Posterior vena cava (tissue), 2 donors: ENCODE data around the gene PASD1. TPM values are rescaled to one million over a fixed set of nuclear protein-coding genes. Genes with fewer than 3 reads are reported as not detected.
"Not testable (repeated sequence)": the region's sequence is repeated elsewhere in the genome, so short reads cannot be mapped to it uniquely, and the experiment has no call there.

Experiments
- DNase-seq: peaks from one replicate; pipeline ENCODE4 v3.0.0-alpha.2; 2020; ENCODE audit warnings: low spot score
- intact Hi-C, 2 donors: fragments of 100-400 bp; cut with DNase I; formaldehyde crosslinking; loops; one replicate each; pipeline versions ENCODE4 v1.14.1 to v1.14.2; 2022 to 2023
- total RNA-seq, 2 donors: library from RNA; stranded (reverse); fragmentation: NEBNext Ultra II Directional; extraction: Animal tissue kit (Norgen Biotek cat#: 25700); gene quantifications; one replicate each; pipeline ENCODE4 v1.2.1, GENCODE V29; 2021
- donor health status: DM: yes; HTN: yes; CAD: no.
- donor health status: DM: yes; HTN: yes; CAD: no.

Gene PASD1
- total RNA-seq, 2 donors from 2014 or later: not detected

- intact Hi-C loops: no loop called here
- no peak for DNase-seq
Observed at GRCh38 chrX:151604931-151605330, 41.5 kb downstream of the PASD1 start.

GRCh38 chrX:151609222-151609621 is 45.7 kb downstream of the PASD1 start:
- intact Hi-C loops: no loop called here
- DNase-seq: no peak

- intact Hi-C loops: no loop called here
- DNase-seq: no peak
Observed at GRCh38 chrX:151621422-151621821, 57.9 kb downstream of the PASD1 start.

DNA sequence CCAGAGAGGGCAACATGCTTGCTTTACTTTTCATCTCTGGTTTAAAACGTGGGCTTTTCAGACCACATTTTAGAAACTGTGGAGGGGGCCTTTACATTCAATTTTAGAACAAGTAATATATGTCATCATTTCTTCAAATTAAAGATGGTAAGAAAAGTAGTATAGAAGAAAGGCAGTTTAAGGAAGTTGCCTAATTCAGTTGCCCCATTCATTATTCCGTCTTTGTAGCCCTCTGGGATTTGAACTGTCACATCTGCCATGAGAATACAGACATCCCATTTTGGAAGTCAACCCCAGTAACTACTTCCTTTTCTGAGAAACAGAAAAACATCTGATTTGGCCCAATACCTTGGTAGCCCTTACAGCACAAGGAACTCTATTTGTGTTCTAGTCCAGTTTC is 61.2 kb downstream of the PASD1 start:
- intact Hi-C loops: no loop called here
- DNase-seq: no peak

DNA sequence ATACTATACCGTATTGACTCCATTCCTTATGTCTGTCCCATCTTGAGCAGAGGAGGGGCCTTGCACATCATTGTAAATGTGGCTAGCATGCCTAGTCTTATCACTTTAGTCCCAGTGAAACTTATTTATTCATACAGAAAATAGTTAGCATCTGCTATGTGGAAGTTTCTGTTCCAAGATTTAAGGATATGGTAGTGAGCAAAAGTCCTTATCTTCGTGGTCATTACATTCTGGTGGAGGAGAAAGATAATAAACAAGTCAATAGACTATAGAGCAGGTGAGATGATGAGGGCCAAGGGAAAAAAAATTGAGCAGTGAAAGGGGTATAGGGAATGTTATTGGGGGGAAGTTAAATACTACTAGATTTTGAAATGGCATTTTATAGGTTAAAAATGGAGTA is 68.3 kb downstream of the PASD1 start:
- DNase-seq: no peak
- intact Hi-C loops: no loop called here

GRCh38 chrX:151633157-151633556 is 69.7 kb downstream of the PASD1 start:
- intact Hi-C loops: no loop called here
- DNase-seq: no peak

- no peak for DNase-seq
- intact Hi-C loops: no loop called here
Observed at GRCh38 chrX:151634937-151635336, 71.5 kb downstream of the PASD1 start.

DNA sequence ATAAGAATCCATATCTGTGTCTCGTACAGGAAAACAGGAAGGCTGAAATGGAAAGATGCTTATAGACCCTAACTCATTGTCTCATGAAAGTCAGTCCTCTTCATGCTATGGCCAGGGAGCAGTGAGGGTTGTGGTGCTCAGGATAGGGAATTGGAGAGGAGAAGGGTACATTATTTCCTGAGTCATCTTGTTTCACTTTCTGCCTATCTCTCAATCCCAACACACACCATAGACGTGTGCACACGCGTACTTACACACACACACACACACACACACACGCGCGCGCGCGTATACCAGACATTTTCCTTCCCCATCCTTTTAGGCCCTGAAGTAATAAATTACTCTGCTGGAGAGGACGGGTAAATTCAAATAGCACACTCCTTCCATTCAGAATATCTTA is 78.1 kb downstream of the PASD1 start:
- DNase-seq: no peak
- intact Hi-C loops: no loop called here

- DNase-seq: no peak
- intact Hi-C loops: no loop called here
Observed at GRCh38 chrX:151675121-151675746, 111.8 kb downstream of the PASD1 start.

DNA sequence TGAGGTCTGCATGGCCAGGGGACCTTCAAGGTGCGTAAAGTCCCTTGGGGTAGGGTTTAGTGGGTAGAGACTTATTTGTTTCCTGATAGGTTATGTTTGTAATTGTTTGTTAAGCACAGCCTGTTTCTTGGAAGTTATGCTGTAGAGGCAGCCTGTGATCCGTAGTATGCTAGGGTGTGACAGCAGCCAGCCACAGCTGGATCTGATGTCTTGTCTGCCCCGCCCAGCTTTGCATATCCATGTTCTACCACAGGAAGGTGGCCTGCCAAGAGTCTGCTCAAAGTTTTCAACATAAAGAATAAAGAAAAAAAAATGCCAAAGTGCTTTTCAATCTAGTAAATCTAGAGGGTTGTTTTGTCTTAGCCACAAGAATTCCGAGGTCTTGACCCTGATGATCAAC is 112.7 kb downstream of the PASD1 start:
- intact Hi-C loops: no loop called here
- no peak for DNase-seq

DNA sequence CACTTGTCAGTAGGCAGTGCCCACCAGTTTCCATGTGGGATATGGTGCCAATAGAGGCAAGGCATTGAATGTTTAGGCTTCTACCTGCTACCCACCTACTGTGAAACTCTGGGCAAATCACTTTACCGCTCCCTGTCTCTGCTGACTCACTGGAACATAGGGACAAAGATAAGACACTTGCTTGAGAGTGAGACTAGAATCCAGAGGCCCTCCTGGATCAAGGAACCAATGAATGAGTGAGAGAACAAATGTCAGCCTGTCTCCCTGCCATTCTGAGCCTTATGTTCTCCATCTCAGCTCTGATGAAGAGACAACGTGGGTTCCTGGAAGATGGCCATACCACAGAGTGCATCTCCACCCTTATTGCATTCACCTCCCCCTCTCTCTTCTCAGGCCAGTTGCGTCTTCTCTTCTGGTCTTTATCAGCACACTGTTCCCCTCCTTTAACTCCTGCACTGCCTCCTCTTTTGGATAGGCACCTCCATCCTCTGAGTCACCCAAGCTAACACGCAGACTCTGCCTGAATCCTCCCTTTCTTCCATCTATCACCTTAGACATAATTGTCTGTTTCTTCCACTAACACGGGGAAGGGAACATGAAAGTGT is 116.4 kb downstream of the PASD1 start:
- no peak for DNase-seq
- intact Hi-C loops: no loop called here

DNA sequence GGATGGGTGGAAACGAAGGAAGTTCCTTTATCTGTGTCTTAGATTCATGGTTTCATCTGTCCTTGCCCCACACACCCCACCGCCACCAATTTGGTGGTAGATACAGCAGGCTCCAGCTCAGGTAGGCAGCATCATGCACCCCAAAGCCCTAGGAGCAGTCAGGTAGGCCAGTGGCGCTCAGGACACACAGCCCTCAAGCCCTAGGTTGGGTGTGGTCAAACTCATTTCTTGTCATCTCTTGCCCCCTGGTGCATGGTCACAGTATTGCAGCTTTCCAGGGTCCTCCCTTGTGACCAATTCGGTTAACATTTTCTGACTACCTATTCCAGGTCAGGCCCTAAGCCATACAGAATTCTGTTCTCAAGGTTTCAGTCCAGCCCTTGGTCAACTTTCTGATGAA is 117.3 kb downstream of the PASD1 start:
- DNase-seq: no peak
- intact Hi-C loops: no loop called here

GRCh38 chrX:151687635-151688034 is 124.2 kb downstream of the PASD1 start:
- DNase-seq: no peak
- intact Hi-C loops: no loop called here

- DNase-seq: no peak
- intact Hi-C loops: no loop called here
Observed at GRCh38 chrX:151688695-151689094, 125.2 kb downstream of the PASD1 start.

GRCh38 chrX:151692825-151693224 is 129.3 kb downstream of the PASD1 start:
- DNase-seq: peak; percentile 45
- intact Hi-C loops: no loop called here

GRCh38 chrX:151694121-151694520 is 130.6 kb downstream of the PASD1 start:
- intact Hi-C loops: no loop called here
- DNase-seq: no peak

- intact Hi-C loops: no loop called here
- DNase-seq: peak; percentile 75
Observed at GRCh38 chrX:151694661-151695582, 131.4 kb downstream of the PASD1 start, which contains the start of gene PRRG3. Gene PRRG3 (plus strand): TSS chrX:151695458. CDS start chrX:151698815, 3,357 bp downstream.

GRCh38 chrX:151695583-151696340 is 132.3 kb downstream of the PASD1 start:
- intact Hi-C loops: no loop called here
- DNase-seq: peak; percentile 32

DNA sequence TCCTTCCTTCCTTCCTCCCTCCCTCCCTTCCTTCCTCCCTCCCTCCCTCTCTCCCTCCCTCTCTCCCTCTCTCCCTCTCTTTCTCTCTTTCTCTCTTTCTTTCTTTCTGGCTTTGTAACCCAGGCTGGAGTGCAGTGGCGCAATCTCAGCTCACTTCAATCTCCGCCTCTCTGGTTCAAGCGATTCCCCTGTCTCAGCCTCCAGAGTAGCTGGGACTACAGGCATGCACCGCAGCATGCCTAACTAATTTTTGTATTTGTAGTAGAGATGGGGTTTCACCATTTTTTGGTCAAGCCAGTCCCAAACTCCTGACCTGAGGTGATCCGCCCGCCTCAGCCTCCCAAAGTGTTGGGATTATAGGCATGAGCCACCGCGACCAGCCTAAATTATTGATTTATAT is 133.6 kb downstream of the PASD1 start:
- intact Hi-C loops: not testable (repeated sequence)
- DNase-seq: peak; percentile 51

DNA sequence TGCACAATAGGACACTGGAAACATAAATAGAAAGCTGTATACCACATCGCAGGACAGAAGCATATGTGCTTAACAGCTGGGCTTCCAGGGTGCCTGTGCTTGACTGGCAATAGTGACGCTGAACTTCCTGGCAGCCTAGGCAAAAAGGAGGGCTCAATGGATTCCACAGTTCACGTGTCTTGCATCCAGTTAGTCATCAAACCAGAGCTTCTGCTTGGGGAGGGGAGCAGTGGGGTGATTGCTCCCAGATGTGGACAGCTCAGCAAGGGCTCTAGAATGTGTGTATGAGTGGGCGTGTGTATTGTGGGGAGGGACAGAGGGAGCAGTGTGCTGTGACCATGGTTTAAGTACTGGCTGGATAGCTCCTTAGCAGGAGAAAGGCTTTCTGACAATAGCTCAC is 134.0 kb downstream of the PASD1 start:
- intact Hi-C loops: no loop called here
- peak; percentile 62 for DNase-seq
